SK-MEL-5 (cell line): ENCODE data around the gene DOCK11. TPM values are rescaled to one million over a fixed set of nuclear protein-coding genes. Genes with fewer than 3 reads are reported as not detected.
"Not testable (repeated sequence)": the region's sequence is repeated elsewhere in the genome, so short reads cannot be mapped to it uniquely, and the experiment has no call there.

Experiments used
- DNase-seq: peaks from one replicate; pipeline ENCODE4 v3.0.0-alpha.2; 2016; ENCODE audit warnings: low read depth, low spot score
- in situ Hi-C: cut with HindIII; loops from 2 replicates; pipeline ENCODE4 v1.10.0; 2016; ENCODE audit warnings: low sequenced_read_pairs, high pct_unique_total_duplicates, low pct_unique_long_range_greater_than_20kb
- total RNA-seq: library from RNA; depleted of rRNA; stranded (reverse); fragments of >200 nt; shearing (Covaris generic); gene quantifications from 2 replicates; pipeline ENCODE4 v1.2.3, GENCODE V29; 2014

DOCK11 gene
- total RNA-seq, 1 experiment from 2014 or later: 5.9 TPM

DNA sequence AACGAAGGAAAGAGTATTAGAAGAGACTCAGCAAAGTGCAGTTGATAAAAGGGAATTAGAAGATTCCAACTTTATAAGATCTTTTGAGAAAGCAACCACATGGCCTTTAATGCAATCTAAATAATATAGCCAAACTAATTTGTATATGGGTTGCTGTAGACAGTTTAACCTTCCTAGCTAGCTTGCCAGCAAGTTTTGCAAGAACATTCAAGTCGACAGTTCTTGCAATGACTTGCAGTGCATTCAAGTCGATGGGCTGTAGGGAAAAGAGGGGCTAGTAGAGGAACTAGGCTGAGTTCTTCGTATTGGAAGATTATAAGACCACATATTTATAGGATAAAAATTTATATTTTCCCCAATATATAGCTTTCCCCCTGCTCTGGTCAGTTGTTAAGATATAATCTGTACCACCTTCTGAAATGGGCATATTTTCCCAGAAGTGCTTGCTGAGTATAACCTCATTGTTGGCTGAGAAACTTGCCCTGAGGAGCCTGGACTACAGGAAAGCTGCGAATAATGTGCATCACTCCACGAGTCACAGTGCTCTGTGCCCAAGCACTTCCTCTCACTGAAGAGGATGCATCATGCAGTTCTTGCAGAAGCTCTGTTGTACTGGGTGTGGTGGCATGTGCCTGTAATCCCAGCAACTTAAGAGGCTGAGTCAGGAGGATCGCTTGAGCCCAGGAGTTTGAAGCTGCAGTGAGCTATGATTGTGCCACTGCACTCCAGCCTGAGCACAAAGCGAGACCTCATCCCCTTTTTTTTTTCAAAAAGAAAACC lies 56.7 kb downstream of the DOCK11 start:
- DNase-seq: peak; percentile 20
- in situ Hi-C loops: no loop called here

DNA sequence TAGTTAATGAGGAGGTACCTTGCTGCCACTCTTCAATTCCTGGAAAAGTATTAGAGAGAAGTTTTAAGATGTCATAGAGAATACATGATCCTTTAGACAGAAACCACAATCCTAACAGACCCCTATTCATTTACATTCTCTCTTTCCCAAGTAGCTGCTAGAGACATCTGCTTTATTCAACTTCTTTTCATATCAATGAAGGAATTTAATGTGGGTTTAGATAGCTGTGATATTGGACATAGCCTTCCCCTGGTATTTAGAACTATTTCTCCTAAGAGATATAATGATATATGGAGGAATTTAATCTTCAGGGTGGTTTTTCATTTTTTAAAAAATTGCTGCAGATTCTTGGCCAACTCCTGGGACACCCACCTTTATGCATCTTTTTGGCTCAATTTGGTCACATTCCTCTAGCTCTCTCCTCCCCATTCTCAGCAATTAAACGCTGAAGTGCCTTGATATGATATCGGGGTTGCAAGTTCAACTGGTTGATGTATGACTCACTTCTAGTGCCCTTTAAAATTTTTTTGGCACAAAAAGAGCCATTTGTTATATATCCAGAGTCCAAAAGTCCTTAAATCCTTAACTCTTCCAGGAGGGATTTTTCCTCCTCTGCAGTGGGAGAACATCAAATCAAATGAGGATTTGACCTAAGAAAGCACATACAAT lies 57.6 kb downstream of the DOCK11 start:
- in situ Hi-C loops: no loop called here
- no peak for DNase-seq

DNA sequence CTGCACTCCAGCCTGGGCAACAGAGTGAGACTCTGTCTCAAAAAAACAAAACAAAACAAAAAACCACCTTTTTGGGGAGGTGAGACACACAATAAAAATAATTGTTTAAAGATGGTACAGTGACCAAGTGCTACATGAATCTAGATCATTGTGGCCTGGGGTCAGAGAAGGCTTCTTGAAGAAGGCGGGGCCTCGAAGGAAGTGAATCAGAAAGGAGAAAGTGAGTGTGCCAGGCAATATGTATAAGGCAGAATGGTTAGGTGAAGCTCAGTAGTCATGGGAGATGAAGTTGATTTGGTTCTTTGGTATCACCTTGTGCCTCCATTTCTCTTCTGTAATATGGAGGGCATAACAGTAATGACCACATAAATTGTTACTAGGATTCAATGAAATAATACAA lies 58.9 kb downstream of the DOCK11 start:
- in situ Hi-C loops: no loop called here
- no peak for DNase-seq

DNA sequence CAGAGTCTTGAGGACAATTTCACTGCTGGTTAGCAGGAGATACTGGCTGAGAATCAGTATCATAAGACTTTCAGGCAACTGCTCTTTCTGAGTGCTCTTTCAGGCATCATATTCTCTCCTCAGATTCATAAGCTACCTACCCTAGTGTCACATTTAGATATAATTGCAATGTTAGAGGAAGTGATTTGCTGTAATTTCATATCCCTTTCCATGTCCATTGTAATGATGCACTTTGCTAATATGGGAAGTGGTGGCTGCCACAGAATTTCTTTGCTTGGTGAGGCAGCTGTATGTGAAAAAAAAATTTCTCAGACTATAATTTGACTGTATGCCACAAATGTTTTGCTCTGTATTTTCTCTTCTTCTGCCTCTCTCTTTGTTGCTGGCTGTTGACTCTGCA lies 63.3 kb downstream of the DOCK11 start:
- no peak for DNase-seq
- in situ Hi-C loops: no loop called here

DNA sequence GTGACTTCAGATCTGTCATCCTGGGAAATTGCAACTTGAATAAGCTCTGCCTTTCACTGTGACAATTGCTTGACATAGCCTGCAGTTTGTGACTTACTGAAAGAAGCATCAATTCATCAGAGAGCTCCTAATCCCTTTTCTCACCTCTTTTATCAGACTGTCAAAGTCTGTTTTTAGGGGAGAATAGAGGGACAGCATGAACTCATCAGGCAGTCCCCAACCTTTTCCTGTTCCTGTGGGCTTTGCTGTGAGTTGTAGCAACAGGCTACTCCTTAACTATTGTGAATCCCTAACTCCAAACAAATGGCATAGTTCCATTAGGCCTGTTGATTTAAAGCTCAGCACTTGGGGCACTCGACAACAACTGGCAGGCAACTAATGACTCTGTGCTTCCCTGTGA lies 64.9 kb downstream of the DOCK11 start:
- in situ Hi-C loops: no loop called here
- no peak for DNase-seq

DNA sequence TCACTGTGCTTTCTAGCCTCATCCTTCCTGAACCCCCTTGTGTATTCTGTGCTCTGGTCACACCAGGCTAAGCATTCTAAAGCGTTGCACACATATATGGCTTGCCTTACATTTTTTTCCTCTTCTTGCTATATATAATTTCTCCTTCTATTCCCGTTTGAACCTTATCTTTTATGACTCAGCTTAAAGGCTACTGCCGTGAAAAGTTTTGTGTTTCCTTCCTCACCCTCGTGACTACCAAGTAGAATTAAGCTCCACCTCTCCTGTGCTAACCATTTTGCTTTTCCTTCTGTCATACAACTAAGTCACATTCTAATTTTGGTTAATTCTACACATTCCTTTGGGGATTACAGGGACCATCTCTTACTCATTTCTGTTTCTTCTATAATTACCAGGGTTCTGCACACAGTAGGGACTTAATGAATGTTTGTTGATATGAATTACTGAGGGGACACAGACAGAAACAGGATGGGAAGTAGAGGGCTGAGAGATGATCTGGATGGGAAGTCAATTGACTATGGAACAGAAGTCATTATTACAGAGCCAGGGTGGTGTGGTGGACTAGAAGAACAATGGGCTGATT lies 67.1 kb downstream of the DOCK11 start:
- in situ Hi-C loops: no loop called here
- DNase-seq: no peak

DNA sequence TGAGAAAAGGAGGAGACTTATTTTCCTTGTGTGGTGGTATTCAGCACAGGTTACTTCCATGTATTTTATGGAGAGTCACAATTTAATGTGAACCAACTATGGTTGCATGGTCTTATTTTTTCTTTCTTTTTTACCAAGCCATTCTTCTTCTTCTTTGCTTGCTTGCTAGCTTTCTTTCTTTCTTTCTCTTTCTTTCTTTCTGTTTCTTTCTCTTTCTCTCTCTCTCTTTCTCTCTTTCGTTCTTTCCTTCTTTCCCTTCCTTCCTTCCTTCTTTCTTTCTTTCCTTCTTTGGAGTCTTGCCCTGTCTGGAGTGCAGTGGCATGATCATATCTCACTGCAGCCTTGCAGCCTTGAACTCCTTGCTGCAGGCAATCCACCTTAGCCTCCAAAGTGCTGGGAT lies 68.9 kb downstream of the DOCK11 start:
- in situ Hi-C loops: no loop called here
- DNase-seq: no peak

DNA sequence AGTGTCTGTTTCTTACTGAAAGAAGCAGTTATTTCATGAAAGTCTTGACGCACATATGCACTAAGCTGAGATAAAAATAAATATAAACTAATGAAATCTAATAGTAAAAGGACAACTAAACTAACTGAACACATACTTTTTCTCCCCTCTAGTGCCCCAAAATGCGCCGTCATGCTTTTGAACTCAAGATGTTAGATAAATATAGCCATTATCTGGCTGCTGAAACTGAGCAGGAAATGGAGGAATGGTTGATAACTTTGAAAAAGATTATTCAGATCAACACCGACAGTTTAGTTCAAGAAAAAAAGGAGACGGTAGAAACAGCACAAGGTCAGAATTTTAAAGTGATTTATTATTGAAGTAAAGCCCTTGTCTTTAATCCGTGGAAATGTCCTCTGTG lies 70.2 kb downstream of the DOCK11 start:
- in situ Hi-C loops: no loop called here
- no peak for DNase-seq

DNA sequence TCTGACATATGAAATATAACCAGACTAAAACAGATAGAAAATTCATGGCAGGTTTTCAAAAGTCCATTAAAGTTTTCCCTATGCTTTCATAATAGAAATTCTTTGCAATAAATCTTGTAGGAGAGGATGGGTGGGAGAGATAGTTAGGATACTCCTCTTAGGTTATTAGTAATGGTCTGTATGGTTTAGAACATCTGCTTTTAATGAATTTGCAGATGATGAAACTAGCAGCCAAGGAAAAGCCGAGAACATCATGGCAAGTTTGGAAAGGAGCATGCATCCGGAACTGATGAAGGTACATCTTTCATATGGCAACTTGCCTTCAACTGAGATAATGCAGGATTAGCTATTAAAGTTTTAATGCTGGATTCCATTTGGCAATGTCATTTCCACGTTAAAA lies 70.7 kb downstream of the DOCK11 start:
- in situ Hi-C loops: no loop called here
- no peak for DNase-seq

DNA sequence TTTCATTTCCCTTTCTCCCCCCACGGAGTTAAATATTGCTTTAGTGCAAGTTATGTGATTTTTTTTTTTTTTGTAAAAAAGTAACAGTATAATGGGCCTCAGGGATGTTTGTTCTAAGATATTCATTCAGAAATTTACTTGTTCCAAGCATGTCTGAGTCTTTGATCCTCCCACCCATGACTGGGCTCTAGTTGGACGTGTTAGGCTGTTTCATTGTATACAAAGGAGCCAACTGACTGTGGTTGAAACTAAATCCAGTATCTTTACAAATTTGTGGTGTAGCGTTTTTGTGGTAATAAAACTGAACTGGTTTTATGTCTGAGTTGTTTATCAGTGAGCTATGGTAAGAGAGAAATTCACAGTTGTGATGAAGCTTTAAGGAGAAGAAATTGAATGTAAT lies 74.1 kb downstream of the DOCK11 start:
- in situ Hi-C loops: no loop called here
- DNase-seq: no peak

DNA sequence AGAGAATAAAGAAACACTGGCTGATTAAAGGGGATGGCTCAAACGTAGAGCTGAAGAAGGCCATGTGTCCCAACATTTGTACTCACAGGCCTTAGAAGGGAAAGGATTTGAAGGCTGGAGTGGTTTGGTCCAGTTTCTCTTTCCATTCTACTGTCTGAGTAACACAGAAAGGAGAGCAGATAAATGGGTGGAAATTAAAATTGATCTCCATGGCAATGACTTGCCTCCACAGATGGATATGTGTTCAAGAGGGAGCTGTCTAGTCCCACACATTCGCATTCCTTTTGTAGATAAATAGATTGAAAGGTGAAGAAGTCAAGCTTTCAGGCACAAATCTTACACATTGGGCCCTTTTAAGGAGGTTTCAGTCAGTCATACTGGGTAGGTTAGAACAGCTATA lies 74.6 kb downstream of the DOCK11 start:
- in situ Hi-C loops: no loop called here
- no peak for DNase-seq

DNA sequence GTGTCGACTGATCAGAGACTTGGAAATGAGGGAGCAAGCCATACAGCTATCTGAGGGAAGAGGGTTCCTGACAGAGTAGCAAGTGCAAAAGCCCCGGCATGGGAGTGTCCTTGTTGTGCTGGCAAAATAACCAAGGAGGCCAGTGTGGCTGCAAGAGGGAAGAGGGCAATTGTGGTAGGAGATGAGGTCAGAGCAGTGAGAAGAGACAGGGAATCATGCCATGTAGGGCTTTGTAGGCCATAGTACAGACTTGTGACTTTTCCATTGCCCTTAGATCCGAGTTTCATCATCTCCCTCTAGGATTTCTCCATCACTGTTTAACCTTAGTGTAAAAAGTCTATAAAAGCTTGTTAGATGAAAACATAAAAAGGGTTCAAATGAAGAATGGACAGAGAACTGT lies 76.2 kb downstream of the DOCK11 start:
- no peak for DNase-seq
- in situ Hi-C loops: no loop called here

DNA sequence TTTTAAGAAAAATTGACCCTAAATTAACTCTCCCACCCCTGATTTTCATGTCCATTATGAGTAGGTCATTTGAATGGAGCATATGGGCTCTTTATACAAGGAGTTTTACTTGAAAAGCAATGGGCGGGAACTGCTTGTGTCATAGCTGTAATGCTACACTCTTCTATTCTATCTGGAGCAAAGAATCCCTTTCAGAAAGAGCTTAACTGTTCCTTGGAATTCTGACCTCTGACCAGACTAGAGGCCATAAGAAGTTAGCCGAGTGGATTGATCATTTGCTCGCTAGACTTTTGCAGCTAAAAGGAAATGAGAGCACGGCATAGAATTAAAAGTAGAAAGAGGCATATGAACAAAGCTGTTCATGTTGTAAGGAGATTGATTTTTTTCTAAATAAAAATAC lies 79.1 kb downstream of the DOCK11 start:
- in situ Hi-C loops: no loop called here
- no peak for DNase-seq

DNA sequence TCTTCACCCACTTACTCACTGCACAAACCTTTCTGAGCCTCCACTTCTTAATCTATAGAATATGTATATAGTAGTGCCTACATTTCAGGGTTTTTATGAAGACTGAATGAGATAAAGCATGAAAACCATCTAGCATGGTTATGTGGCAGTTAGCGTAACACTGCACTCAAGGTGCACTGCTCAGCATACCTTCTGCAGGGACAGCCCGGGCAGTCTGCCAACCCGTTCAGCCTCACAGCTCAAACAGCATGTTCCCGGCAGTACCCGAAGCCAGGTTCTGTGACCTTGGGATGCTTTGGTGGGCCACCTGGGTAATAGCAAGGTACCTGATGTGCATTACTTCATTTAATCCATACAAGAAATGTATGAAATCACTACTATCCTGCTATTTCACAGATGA lies 81.4 kb downstream of the DOCK11 start:
- in situ Hi-C loops: no loop called here
- no peak for DNase-seq

DNA sequence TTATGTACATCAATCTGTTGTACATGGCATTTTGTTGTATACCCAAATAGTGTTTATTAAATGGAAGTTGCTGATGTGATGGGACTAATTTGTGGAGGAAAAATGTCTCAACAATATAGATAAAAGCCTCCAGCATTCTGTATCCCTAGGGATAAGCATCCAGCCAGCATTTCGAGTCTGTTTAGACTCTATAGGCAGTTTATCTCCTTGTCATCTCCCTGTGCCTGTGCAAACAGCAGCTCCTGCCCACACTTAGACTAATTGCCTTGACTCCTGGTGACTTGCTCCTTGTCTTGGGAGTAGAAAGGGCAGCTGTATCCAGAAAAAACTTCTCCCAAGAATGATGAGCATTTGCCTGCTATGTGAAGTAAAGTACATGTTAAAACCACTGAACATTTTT lies 83.8 kb downstream of the DOCK11 start:
- no peak for DNase-seq
- in situ Hi-C loops: no loop called here

DNA sequence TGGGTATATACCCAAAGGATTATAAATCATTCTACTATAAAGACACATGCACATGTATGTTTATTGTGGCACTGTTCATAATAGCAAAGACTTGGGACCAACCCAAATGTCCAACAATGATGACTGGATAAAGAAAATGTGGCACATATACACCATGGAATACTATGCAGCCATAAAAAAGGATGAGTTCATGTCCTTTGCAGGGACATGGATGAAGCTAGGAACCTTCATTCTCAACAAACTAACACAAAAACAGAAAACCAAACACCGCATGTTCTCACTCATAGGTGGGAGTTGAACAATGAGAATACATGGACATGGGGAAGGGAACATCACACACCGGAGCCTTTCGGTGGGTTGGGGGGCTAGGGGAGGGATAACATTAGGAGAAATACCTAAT lies 87.3 kb downstream of the DOCK11 start:
- in situ Hi-C loops, DNase-seq: not testable (repeated sequence)

DNA sequence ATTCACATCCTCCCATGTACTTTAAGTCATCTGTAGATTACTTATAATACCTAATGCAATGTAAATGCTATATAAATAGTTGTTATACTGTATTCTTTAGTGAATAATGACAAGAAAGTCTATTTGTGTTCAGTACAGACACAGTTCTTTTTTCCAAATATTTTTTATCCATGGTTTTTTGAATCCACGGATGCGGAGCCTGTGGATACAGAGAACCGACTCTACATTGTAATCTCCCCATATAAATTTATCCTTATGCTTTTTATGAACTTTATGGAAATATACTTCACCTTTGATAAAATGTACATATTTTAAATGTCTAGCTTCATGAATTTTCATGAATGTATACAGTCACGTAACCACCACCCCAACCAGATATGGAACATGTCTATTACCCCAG lies 88.2 kb downstream of the DOCK11 start:
- in situ Hi-C loops: no loop called here
- no peak for DNase-seq

DNA sequence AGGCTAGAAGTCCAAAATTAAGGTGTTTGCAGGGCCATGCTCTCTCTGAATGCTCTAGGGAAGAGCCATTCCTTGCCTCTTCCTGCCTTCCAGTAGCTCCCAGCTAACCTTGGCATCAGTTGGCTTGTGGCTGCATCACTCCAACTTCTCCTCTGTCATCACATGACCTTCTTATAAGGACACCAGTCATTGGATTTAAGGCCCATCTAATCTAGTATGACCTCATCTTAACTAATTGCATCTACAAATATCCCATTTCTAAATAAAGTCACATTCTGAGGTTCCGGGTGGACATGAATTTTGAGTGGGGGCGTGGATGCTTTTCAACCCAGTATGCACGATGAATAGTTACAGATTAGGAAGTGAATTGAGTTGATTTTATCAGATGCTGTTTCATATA lies 89.7 kb downstream of the DOCK11 start:
- no peak for DNase-seq
- in situ Hi-C loops: no loop called here

DNA sequence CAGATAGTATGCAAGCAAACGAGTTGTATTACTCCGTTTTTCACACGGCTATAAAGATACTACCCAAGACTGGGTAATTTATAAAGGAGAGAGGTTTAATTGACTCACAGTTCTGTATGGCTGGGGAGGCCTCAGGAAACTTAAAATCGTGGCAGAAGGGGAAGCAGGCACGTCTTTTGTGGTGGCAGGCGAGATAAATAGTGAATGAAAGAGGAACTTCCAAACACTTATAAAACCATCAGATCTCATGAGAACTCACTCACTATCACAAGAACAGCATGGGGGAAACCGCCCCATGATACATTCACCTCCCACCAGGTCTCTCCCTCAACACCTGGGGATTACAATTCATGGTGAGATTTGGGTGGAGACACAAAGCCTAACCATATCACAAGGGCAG lies 90.6 kb downstream of the DOCK11 start:
- in situ Hi-C loops, DNase-seq: not testable (repeated sequence)
